GM21381 (cell line): ENCODE data around the gene MRPL48.
"Not testable (repeated sequence)": the region's sequence is repeated elsewhere in the genome, so short reads cannot be mapped to it uniquely, and the experiment has no call there.

Source experiments
- ATAC-seq: cut with Tn5 transposase; IDR thresholded peaks from one replicate; pipeline ENCODE4 v1.9.1; 2021; ENCODE audit warnings: mild to moderate bottlenecking, moderate library complexity; ENCODE audit not compliant: unreplicated experiment

The MRPL48 gene

DNA sequence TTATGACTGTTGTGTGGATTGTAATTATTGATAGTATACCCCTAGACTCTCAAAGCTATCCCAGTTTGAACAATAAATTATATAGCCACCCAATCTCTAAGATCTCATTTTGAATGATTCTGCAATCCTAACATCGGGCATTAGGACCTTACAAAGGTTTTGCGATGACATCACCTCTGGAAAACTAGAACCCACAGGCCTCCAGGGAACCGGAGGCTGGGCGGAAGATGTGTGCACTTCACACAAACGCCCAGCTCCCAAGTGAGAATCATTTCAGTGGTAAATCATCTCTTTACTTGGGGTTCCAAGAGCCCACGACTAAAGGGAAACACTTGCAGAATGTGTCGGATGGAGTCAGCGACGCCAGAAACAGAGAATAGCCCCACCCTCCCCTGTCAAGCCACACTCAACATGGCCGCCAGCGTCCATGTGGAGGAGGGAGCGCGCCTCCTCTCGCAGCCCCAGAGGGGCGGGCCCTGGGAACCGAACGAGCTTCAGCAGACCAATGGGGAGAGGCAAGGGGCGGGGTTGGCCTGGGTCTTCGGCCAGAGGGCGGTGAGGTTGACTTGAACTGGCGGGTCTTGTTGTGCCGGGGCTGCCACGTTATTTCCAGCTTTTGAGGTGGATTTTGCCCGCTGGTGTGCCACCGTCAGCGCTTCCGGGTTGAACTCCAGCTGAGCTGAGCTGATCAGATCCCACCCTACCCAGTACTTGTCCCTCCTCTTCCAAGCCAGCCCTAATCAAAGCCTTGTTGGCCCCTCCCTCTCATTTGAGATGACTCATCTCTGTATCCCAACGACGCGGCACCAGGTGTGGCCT, 8.4 kb upstream of the MRPL48 start:
- ATAC-seq, result peak; percentile 99

DNA sequence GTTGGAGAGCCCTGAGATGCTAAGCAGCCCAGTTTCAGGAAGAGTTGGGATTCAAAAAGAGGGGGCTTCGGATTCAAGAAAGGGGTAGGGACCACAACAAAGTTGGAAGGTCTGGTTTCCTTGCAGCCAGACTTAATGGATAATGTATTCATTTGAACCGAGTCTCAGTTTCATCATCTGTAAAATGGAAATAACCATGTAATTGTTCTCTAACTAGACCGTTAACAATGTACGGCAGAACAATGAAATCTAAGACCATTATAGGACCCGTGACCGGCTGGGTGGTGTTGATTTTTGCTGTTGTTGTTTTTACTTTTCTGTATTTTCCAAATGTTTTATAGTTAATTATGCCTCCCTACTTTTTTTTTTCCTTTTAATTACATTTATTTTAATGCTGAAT, 6.4 kb upstream of the MRPL48 start:
- ATAC-seq, result no peak

DNA sequence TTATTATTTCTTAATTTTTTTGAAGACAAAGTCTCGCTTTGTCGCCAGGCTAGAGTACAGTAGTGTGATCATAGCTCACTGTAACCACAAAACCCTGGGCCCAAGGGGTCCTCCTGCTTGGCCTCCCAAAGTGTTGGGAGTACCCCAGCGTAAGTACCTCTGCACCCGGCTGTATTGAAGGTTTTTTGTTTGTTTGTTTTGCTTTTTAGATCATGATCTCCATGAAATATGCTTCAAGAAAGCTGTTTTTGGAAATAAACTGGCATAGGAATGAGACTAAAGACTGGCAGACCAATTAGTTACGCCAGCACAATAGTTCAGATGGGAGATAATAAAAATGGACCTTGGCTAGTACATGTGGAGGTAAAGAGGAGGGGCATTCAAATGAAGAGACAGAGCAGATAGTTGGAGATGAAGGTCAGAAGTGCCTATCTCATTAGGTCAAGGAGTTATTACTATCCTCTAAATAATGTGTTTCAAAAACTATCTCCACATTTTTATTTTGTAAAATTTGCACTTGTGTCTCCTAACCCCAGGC, 4.1 kb upstream of the MRPL48 start:
- no peak for ATAC-seq

DNA sequence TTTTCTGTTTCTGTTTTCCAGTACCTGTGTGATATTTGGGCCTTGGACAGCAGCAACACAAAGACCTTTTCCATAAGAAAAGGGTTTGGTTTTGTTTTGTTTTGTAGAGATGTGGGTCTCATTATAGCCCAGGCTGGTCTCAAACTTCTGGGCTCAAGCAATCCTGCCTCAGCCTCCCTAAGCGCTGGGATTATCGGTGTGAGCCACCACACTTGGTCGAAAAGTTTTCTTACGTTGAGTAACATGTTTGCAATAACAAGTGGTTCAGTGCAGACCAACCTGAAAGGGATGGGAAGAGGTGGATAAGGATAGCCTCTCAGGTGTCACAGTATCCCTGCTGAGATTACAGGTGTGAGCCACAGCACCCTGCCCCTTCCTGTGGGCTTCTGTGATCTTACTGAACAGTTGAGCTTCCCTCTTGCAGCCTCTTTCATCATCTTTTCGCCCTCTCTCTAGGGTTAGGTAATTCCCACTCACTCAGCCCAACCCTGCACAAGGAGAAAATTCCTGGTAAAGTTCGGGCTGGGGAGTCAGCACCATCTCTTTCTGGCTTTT, 3.5 kb upstream of the MRPL48 start:
- ATAC-seq, result no peak

DNA sequence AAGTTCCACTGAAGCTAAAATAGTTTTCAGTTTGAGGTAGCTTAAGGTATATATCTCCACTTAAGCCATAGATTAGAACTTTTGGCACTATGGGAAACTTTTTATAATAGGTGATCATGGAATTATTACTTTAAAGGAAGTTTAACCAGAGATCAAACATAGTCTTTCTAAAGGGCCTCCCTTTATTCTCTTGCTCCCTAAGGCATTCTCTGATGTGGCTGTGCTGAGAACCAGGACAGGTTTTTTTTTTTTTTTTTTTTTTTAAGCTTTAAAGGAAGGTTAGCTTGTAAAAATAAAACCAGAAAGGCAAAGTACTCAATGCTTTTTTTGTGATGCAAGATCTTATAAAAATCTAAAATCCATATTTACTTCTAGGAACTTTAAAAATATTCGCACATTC, 2.9 kb upstream of the MRPL48 start:
- ATAC-seq, result no peak

DNA sequence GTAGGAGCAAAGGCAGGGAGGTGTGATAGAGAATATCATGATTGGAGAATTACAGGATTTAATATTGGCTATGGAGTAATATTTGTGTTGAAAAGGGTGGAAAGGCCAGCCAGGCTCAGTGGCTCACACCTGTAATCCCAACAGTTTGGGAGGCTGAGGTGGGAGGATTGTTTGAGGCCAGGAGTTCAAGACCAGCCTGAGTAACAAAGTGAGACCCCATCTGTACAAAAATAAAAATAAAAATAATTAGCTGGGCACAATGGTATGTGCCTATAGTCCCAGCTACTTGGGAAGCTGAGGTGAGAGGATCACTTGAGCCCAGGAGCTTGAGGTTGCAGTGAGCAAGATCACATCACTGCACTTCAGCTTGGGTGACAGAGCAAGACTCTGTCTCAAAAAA, 2.2 kb upstream of the MRPL48 start:
- ATAC-seq, result not testable (repeated sequence)

DNA sequence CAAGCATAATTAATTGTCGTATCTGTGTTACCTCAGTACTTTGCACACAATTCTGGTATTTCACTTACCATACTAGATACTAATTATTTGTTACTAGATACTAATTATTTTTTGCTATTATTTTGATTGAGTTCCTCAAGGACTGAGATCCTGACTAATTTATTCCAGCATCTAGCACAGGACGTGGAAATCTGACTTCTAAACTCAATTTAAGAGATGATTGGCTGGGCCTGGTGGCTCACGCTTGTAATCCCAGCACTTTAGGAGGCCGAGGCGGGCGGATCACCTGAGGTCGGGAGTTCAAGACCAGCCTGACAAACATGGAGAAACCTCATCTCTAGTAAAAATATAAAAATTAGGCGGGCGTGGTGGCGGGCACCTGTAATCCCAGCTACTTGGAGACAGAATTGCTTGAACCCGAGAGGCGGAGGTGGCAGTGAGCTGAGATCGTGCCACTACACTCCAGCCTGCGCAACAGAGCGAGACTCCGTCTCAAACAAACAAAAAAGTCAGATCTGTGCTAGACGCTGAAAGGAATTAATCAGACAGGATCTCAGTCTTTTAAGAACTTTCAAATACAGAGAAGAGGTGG, 527 bp upstream of the MRPL48 start:
- no peak for ATAC-seq

DNA sequence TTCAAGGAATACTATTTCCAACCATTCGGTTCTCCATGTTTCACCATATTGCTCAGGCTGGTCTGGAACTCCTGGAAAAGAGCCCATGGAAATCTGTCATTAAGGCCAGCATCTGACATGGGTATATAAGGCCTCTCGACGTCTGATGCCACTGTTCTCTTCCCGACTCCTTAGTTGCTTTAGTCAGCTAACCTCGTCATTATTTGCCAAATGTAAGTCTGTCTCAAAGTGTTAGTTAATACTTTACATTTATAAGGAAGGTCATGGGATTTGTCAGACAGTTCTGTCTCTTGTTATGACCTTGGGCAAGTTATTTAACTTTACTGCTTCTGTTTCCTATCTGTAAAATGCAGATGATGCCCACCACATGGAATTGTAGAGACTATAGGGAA, 1.6 kb downstream of the MRPL48 start:
- ATAC-seq, result no peak

DNA sequence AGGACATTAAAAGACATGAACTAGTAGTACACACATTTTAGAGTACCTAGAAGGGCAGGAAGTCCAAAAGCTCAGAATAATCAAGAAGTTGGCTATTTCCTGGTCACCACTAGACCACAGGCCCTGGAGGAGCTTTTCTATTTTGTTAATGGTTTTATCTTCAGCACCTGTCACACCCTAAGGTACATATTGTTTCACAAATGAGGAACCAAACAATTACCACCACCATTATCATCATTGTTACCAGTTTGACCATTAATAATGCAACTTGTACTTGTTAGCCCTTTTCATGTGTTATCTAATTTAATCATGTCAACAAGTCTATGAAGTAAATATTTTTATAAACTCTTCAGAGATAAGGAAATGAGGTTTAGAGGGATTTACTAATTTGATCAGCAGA, 4.9 kb downstream of the MRPL48 start:
- ATAC-seq, result no peak

DNA sequence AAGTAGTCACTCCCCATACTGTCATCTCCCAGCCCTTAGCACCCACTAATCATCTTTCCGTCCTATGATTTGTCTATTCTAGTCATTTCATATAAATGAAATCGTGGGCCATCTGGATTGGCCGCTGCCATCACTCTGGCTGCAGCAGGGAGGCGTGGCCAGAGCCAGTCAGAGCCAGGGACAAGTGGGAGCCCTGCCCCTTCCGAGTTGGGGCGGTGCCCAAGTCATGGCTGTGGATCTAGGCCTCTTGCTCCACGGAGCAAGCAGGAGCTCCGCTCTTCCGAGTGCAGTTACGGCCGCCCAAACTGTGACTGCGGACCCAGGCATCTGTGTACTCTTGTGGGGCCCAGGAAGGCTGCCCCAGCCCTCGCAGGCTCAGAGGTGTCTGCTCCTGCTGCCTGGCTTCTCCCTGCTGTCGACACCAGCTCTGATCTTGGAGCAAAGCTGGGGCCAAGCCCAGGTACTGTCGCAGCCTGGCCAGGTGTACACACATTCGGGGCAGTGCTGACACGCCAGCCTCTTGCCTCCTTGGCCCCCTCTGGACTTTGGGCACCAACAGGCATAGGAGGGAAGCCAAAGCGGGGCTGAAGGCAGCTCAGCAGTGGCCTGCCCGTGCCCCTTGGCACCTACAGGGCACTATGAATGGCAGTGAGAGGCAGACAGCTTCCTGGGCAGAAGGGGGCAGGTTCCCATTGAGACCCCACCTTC, 8.4 kb downstream of the MRPL48 start:
- ATAC-seq, result no peak

DNA sequence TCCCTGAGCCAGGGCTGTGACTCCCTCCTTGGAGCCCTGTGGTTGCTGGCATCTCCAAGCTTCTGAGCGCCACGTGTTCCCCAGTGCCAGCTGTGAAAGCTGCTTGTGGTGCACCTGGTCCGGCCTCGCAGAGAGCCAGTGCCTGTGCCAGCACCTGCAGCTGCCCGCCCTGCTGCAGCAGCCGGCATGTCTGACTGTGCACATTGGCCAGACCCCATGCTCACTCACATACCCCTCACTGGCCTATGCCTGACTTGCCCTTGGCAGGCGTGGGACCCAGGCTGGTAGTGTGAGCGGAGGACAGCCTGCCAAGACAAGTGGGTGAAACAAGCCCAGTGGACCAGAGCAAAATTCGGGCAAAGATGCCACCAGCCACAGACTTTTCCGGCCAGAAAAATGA, 9.8 kb downstream of the MRPL48 start:
- no peak for ATAC-seq

DNA sequence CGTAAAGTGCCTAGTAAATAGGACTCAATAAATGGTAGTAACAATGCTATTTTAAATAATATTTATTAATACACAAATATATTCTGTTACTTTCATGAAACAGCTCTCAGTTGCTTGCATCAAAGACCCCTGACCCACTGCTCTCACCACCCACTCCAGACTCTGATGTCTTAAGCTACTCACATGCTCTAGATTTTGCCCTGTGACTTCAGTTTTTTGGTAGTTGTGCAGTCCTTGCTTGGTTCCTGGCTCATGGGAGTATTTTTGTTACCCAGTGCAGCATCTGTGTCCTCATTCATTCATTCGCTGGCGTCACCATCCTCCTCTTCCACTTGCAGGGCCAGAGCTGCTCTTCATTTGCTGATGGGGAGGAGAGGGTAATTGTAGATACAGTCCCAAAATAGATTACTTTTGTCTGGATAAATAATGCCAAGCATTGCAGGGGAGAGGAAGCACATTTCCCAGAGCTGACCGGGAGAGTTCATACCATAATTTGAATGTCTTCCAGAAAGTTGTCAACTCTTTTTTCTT, 12.7 kb downstream of the MRPL48 start:
- ATAC-seq, result no peak

DNA sequence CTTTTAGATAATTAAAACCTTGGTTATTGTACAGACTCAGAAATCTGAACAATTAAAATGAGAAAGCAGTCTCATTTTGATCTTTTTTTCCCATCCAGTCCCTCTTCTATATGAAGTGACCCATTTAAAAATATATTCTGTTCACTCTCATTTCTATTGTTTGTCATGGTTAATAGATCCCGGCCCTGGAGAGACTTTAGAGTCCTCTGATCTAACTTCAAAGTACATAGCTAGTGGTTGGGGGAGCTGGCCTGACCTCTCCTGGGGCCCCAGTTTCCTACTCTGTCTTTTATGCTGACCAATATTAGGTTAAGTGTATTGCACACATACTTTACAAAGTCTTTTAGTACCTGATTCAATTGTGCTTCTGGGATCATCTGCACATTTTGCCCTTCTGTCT, 13.5 kb downstream of the MRPL48 start:
- no peak for ATAC-seq

DNA sequence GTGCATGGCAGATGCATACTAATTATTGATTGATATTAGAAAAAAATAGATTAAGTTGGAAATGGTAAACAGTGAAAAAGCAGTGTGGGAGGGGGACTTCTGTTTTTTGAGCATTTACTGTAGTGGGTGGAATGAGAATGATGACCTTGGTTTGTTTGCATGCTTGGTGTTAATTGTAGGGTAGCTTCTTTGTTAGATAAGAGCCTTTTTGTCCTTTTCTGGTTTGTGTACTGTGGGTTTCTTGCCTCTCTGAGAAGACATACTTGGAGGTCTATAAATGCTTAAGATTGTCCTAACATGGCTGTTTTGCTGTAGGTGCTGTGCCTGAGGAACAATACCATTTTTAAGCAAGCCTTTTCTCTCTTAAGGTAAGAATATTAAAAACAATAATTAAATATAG, 17.0 kb downstream of the MRPL48 start:
- ATAC-seq, result no peak

DNA sequence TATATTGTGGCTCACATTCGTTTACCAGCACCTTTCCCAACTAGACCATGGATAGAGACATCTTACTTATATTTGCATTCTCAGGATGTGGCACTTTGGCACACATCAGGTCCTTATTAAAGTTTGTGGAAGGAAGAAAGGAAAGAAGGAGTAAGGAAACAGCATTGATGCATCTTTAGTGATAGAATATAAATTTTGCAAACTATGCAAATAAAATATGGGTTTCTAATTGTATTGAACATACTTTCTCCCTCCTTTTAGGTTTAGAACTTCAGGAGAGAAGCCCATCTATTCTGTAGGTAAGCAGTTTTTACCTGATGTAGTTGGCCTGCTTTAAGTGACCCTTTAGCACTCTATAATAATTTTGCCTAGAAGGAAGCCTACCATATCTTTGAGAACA, 20.4 kb downstream of the MRPL48 start:
- no peak for ATAC-seq

DNA sequence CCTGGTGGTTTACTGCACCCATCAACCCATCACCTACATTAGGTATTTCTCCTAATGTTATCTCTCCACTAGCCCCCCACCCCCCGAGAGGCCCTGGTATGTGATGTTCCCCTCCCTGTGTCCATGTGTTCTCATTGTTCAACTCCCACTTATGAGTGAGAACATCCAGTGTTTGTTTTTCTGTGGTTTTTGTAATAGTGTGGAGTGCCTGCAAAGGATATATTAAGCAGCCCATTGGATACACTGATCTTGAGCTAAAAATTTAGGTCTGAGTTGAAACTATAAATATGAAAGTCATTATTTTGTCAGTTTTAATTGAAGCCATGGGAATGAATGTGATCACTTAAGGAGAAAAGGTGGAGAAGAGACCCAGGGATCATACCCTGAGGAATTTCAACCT, 23.0 kb downstream of the MRPL48 start:
- no peak for ATAC-seq

DNA sequence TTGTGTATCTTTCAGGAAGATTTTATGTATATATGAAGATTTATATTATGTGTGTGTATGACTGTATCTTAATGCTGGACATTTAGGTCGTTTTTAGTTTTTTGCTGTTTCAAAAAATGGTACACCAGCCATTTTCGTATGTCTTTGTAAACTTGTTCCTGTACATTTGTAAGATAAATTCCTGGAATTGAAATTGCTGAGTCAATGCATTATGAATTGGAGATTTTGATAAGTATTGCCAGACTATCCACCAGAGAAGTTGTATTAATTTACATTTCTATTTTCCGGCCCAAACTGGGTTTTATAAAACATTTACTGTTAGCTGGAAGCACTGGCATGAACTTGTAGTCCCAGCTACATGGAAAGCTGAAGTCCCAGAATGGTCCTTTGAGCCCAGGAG, 24.6 kb downstream of the MRPL48 start:
- no peak for ATAC-seq

DNA sequence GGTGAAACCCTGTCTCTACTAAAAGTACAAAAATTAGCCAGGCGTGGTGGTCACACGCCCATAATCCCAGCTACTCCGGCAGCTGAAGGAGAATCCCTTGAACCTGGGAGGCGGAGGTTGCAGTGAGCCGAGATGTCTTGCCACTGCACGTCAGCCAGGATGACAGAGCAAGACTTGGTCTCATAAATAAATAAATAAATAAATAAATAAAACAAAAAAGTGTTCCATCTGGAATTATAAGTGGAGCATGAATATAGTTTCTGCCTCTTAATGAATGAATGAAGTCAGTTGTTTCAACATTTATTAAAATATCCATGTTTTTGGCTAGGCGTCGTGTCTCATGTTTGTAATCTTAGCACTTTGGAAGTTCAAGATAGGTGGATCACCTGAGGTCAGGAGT, 27.1 kb downstream of the MRPL48 start:
- ATAC-seq, result no peak

DNA sequence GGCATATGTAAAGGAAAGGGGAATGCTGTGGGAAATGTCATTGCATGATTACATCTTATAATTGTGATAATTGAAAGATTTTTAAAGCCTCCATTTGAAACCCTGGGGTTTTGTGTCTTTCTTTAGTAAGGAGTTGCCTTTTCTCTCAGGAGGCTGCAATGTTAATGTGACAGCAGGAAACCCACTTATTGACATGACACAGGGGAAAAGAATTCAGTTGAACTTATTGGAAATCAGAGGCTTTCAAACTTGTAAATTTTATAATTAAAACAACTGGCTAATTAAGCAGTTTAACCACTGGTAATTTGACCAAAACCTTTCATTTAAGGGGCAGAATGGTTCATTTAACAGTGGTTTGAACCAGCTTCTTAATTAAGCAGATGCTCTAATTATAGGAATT, 31.2 kb downstream of the MRPL48 start:
- ATAC-seq, result no peak

DNA sequence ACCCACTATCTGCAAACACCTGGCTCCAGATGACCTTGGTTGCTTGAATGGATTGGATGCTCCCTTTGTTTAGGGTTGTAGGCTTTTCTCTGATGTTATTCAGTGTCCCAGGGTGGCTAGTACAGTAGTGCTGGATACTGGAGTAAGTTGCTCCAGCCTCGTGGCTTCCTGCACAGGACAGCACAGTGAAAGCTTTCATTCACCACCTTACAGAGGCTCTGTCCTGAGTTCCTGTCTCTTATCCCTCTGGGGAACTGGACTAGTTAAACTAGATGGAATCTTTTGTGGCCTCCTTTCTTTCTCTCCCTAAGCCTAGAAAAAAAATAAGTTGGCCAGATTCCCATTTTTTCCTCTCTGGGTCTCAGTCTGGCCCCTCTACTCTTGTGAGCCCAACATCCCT, 42.6 kb downstream of the MRPL48 start:
- ATAC-seq, result no peak

DNA sequence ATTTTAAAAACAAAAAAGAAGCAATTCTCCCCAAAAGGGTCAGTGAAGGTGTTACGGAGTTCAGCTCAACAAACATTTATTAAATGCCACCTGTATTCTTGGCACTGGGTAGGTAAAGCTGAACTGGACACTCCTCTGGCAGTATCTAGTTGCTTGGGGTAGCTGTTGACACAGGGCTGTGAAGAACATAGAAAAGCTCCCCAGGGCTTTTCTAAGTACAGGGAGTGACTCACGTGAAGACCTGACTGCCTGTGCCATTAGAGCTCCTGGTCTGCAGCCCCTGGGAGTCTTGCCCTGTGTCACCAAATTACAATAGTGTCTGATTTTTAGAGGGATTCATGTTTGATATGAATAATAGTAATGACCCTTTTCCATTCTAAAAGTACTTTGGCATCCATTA, 45.4 kb downstream of the MRPL48 start:
- no peak for ATAC-seq
